Tibial nerve (tissue), 4 donors: Measurements from ENCODE around the gene RASAL2. TPM values are rescaled to one million over a fixed set of nuclear protein-coding genes. Genes with fewer than 3 reads are reported as not detected.

Source experiments
- DNase-seq, 2 donors: peaks; one replicate each; pipeline ENCODE4 v3.0.0-alpha.2; 2019; ENCODE audit warnings: low spot score in 2 of 2
- H3K27ac ChIP-seq, 4 donors: fragments of 200-600 bp; sonication (generic) in 3 of 4; one replicate each; pipeline ENCODE4 v1.5.1; 2017 to 2019; ENCODE audit warnings: mild to moderate bottlenecking in 1 of 4
- H3K27me3 ChIP-seq, 2 donors: fragments of 200-600 bp; sonication (generic) in 1 of 2; one replicate each; pipeline versions ENCODE4 v1.5.1 to v1.6.0; 2017 to 2019
- H3K36me3 ChIP-seq, 3 donors: fragments of 200-600 bp; sonication (generic); one replicate each; pipeline ENCODE4 v1.5.1; 2018 to 2019
- H3K4me1 ChIP-seq, 4 donors: fragments of 200-600 bp; sonication (generic) in 3 of 4; one replicate each; pipeline ENCODE4 v1.5.1; 2017 to 2019
- H3K4me3 ChIP-seq, 4 donors: fragments of 200-600 bp; sonication (generic) in 3 of 4; one replicate each; pipeline ENCODE4 v1.5.1; 2017 to 2019; ENCODE audit warnings: mild to moderate bottlenecking in 1 of 4, moderate library complexity in 1 of 4
- H3K9me3 ChIP-seq, 4 donors: fragments of 200-600 bp; sonication (generic) in 3 of 4; one replicate each; pipeline ENCODE4 v1.5.1; 2017 to 2019
- EP300 ChIP-seq, 2 donors: sonication (generic); formaldehyde crosslinking; IDR thresholded peaks; one replicate each; pipeline ENCODE4 v1.6.1; 2017; ENCODE audit warnings: antibody characterized with exemption in 2 of 2, mild to moderate bottlenecking in 1 of 2
- POLR2A ChIP-seq, 2 donors: fragments of 450-650 bp; IDR thresholded peaks; one replicate each; pipeline ENCODE4 v1.6.1; 2017; ENCODE audit warnings: antibody characterized with exemption in 2 of 2, mild to moderate bottlenecking in 2 of 2, moderate library complexity in 2 of 2
- WGBS, 2 donors: methylation state at CpG; one replicate each; pipeline ENCODE4 v1.1.5; 2018; 5-methylcytosine and 5-hydroxymethylcytosine counted together
- total RNA-seq, 4 donors: library from RNA; depleted of rRNA; stranded (reverse); fragments of >200 nt; gene quantifications; one replicate each; pipeline ENCODE4 v1.1.0, GENCODE V29; 2016
- TF ChIP-seq, protein P1 (sequence below), 5 experiments: fragments of 200-600 bp in 3 of 5; fragments of 450-650 bp in 2 of 5; sonication (generic) in 3 of 5; IDR thresholded peaks; one replicate each; pipeline ENCODE4 v1.5.1; 2016 to 2019; ENCODE audit warnings: antibody characterized with exemption in 5 of 5, mild to moderate bottlenecking in 3 of 5, moderate library complexity in 2 of 5

The RASAL2 gene
- total RNA-seq, 4 donors from 2014 or later: 40.5 to 44.8 (median 43.0) TPM

DNA sequence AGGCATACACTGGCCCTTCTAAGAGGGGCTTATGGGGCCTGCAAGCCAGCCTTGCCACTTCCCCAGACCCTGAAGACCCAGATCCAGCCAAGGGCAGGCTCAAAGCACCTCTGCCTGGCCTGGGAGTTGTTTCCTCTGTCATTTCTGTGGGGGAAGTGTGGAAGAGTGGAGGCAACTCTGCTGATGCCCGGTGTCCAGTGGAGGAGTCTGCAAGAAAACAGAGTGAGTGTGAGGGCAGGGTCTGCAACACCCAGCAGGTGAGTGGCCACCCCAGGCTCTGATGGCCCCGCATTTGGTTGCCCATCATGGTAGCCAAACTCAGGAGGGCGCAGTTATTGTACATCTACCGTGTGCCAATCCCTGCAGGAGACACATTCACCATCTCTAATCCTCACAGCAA is 394.5 kb downstream of the RASAL2 start:
- 90 to 93% methylated on average over 4 of the region's 4 CpGs for WGBS, 2 donors
- Histone ChIP-seq H3K4me3 (no peak overlapping the region), H3K9me3 (no peaks in the 10 kb centered on the region), H3K36me3 (no peaks in the 10 kb centered on the region), H3K27ac (no peak overlapping the region), H3K27me3 (peaks cover 0 to 8% of the 10 kb centered on the region in 2 donors), H3K4me1 (peaks cover 0 to 22% (median 10%) of the 10 kb centered on the region in 4 donors)
- TF ChIP-seq EP300 (IDR thresholded peaks at IDR 0.05) (no peak), POLR2A (IDR thresholded peaks at IDR 0.05) (no peak)
- TF ChIP-seq, protein P1, sequence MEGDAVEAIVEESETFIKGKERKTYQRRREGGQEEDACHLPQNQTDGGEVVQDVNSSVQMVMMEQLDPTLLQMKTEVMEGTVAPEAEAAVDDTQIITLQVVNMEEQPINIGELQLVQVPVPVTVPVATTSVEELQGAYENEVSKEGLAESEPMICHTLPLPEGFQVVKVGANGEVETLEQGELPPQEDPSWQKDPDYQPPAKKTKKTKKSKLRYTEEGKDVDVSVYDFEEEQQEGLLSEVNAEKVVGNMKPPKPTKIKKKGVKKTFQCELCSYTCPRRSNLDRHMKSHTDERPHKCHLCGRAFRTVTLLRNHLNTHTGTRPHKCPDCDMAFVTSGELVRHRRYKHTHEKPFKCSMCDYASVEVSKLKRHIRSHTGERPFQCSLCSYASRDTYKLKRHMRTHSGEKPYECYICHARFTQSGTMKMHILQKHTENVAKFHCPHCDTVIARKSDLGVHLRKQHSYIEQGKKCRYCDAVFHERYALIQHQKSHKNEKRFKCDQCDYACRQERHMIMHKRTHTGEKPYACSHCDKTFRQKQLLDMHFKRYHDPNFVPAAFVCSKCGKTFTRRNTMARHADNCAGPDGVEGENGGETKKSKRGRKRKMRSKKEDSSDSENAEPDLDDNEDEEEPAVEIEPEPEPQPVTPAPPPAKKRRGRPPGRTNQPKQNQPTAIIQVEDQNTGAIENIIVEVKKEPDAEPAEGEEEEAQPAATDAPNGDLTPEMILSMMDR (IDR thresholded peaks at IDR 0.05): no peak
- no peak for DNase-seq

DNA sequence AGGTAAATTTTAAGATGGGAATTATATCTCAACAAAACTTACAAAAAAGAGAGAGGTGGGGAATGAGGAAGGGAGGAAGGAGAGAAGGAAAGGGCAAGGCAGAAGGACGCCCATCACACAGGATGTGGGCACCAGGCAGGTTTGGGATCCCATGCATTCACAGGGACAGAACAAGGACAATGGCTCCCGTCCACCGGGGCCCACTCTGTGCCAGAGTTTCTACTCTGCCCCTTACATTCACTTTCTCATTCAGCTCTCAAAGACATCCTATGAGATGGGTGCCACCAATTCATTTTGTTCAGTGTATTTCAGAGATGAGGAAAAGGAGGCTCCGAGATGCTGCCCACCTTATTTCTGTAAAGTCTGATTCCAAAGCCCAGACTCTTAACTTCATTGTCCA is 395.5 kb downstream of the RASAL2 start:
- Histone ChIP-seq H3K27ac (no peak overlapping the region), H3K4me1 (peaks cover 0 to 22% (median 10%) of the 10 kb centered on the region in 4 donors), H3K36me3 (no peaks in the 10 kb centered on the region), H3K4me3 (no peak overlapping the region), H3K27me3 (peaks cover 0 to 8% of the 10 kb centered on the region in 2 donors), H3K9me3 (no peaks in the 10 kb centered on the region)
- TF ChIP-seq EP300 (IDR thresholded peaks at IDR 0.05): no peak
- TF ChIP-seq, protein P1 (IDR thresholded peaks at IDR 0.05): no peak
- no peak for TF ChIP-seq POLR2A (IDR thresholded peaks at IDR 0.05)
- DNase-seq: no peak
- 89 to 92% methylated on average over 4 of the region's 4 CpGs for WGBS, 2 donors

DNA sequence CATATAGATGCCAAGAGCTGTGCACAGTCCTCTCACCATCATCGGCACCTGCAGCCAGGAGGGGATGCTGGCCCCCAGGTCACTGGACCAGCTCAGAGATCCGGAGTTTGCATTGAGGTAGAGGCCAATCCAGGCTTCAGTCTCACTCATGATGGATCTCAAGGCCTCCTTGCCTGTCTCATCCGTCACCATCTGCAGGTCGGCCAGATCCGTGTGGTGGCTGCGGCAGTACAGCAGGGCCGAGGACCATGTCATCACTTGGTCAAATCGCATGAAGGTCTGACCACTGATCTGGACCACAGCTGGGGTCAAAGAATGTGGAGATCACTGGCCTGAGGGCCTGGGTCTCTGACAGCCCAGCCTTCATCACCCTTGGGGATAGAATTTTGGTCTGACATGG is 396.2 kb downstream of the RASAL2 start:
- DNase-seq: no peak
- Histone ChIP-seq H3K27me3 (peaks cover 0 to 8% of the 10 kb centered on the region in 2 donors), H3K27ac (no peak overlapping the region), H3K4me3 (no peak overlapping the region), H3K36me3 (no peaks in the 10 kb centered on the region), H3K9me3 (no peaks in the 10 kb centered on the region), H3K4me1 (peaks cover 0 to 21% (median 9%) of the 10 kb centered on the region in 4 donors)
- 92 to 98% methylated on average over 8 of the region's 8 CpGs for WGBS, 2 donors
- no peak for TF ChIP-seq EP300 (IDR thresholded peaks at IDR 0.05)
- no peak for TF ChIP-seq POLR2A (IDR thresholded peaks at IDR 0.05)
- TF ChIP-seq, protein P1 (IDR thresholded peaks at IDR 0.05): no peak

DNA sequence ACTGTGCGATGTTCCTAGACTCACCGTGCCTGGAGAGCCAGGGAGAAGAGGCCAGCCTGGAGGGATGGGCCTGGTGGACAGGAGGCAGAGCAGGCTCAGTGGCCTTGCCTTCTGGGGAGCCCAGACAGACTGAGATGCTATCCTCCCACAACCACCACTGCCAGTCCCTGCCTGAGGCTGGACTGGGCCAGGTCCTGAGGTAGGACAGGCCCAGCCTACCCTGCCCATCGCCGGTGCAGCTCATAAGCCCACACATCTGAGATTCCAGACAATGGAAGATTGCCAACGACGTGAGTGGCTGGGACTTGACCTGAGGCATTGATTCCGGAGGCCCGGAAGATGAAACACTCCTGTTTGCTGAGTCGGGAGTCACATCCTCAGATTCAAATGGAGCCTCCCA is 397.1 kb downstream of the RASAL2 start:
- peaks cover 0 to 8% of the 10 kb centered on the region in 2 donors for H3K27me3 ChIP-seq
- no peaks in the 10 kb centered on the region for H3K9me3 ChIP-seq
- H3K4me1 ChIP-seq: peaks cover 0 to 14% (median 6%) of the 10 kb centered on the region in 4 donors
- H3K27ac ChIP-seq: no peak overlapping the region
- H3K4me3 ChIP-seq: no peak overlapping the region
- WGBS, 2 donors: 86 to 93% methylated on average over 9 of the region's 9 CpGs
- H3K36me3 ChIP-seq: no peaks in the 10 kb centered on the region
- TF ChIP-seq POLR2A (IDR thresholded peaks at IDR 0.05) (no peak), EP300 (IDR thresholded peaks at IDR 0.05) (no peak)
- TF ChIP-seq, protein P1 (IDR thresholded peaks at IDR 0.05): no peak
- no peak for DNase-seq

DNA sequence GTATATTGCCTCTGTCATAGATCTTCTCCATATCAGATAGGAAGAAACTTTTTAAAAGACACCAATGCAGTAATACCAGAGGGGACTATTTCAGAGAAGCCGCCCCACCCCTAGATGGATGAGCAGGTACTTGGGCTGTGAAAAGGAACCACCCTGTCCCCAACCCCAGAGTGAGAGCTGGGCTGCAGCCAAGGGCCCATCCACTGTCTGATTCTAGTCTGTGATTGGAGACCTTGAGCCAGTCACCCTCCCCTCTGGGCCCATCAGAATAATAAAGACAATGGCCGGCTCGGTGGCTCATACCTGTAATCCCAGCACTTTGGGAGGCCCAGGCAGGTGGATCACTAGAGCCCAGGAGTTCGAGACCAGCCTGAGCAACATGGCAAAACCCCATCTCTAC is 397.8 kb downstream of the RASAL2 start:
- Histone ChIP-seq H3K9me3 (no peaks in the 10 kb centered on the region), H3K4me3 (no peak overlapping the region), H3K27me3 (peaks cover 0 to 7% of the 10 kb centered on the region in 2 donors), H3K4me1 (peaks cover 0 to 6% (median 2%) of the 10 kb centered on the region in 4 donors), H3K27ac (no peak overlapping the region), H3K36me3 (no peaks in the 10 kb centered on the region)
- no peak for DNase-seq
- TF ChIP-seq, protein P1 (IDR thresholded peaks at IDR 0.05): no peak
- TF ChIP-seq EP300 (IDR thresholded peaks at IDR 0.05) (no peak), POLR2A (IDR thresholded peaks at IDR 0.05) (no peak)
- WGBS, 2 donors: 89 to 91% methylated on average over 4 of the region's 4 CpGs
